NCI-H1092 treated with DMSO at 0.1 percent for 48 hours (cell line): Measurements from ENCODE around the gene PDK2.

Experiments used
- DNase-seq: peaks from one replicate; lab custom pipeline; 2025; lab: John Stamatoyannopoulos, UW

Gene PDK2

GRCh38 chr17:50149417-50150353 is 54.5 kb downstream of the PDK2 start:
- peak; percentile 46 for DNase-seq

GRCh38 chr17:50150354-50151040 is 55.3 kb downstream of the PDK2 start, which contains the start of gene PPP1R9B:
Gene PPP1R9B, minus strand, starts transcription at chr17:50150677. Its CDS starts 164 bp downstream, at chr17:50150513.
- no peak for DNase-seq

- DNase-seq: peak; percentile 80
Observed at GRCh38 chr17:50151041-50151936, 56.1 kb downstream of the PDK2 start.

DNA sequence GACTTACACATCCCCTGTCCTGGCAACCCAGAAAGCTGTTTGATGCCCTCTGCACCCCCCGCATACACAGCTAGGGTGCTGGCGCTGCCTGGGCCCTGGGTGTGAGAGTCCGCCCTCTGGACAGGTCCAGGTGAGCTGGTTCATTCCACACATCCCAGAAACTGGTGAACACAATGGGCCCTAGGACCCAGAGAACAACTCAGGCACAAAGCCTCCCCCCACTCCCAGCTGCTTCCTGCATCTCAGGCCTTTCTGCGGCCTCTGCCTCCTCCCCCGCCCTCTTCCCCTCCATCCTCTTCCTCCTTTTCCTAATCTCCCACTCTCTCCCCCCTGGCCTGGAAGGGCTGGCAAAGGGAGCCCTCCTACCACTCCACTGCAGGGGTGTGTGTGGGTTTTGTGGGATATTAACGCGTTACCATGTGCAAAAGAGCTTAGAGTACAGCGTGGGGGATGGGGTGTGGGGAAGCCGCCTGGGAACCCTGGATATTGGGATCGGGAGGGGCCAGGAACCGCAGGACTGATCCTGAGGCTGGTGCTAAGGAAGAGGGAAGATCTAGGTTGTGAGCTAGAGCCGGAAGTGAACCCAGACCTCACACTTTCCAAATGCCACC is 56.9 kb downstream of the PDK2 start:
- DNase-seq: peak; percentile 82

DNA sequence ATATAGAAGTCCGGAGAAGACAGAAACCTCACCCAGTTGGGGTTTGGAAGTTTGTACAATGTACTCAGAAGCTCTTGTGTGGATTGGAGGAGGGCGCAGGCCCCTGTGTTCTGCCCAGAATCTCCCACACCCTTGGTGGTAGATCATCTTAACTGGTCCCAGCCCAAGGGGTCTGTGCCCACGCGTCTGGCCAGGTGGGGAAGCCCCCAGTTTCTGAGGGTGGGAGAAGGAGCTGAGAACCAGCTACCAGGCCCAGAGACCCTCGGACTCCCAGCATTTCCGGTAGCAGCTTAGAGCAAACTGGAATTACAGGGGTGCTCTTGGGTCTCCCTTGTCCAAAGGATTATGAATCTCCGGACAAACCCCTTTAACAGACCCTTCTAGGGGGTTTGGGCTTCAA is 57.6 kb downstream of the PDK2 start:
- DNase-seq: no peak

- DNase-seq: no peak
Observed at GRCh38 chr17:50153650-50154575, 58.8 kb downstream of the PDK2 start.

- DNase-seq: no peak
Observed at GRCh38 chr17:50154604-50155003, 59.5 kb downstream of the PDK2 start.

GRCh38 chr17:50155115-50155819 is 60.1 kb downstream of the PDK2 start:
- DNase-seq: no peak

DNA sequence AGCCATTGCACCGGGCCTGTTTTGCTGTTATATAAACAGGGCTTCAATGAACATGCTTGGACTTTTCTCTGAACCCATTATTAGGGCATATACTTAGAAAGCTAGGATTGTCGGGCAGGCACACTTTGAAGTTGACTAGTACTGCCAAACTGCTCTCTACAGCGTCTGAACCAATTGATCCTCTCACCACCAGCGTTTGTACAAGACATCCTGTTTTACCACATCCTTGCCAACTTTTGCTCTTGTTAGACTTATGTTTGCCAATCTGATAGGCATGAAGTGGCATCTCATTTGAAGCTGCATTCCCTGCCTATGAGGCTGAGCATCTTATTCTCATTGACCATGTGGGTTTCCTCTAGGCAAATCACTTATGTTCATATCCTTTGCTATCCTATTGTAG is 62.7 kb downstream of the PDK2 start:
- no peak for DNase-seq

DNA sequence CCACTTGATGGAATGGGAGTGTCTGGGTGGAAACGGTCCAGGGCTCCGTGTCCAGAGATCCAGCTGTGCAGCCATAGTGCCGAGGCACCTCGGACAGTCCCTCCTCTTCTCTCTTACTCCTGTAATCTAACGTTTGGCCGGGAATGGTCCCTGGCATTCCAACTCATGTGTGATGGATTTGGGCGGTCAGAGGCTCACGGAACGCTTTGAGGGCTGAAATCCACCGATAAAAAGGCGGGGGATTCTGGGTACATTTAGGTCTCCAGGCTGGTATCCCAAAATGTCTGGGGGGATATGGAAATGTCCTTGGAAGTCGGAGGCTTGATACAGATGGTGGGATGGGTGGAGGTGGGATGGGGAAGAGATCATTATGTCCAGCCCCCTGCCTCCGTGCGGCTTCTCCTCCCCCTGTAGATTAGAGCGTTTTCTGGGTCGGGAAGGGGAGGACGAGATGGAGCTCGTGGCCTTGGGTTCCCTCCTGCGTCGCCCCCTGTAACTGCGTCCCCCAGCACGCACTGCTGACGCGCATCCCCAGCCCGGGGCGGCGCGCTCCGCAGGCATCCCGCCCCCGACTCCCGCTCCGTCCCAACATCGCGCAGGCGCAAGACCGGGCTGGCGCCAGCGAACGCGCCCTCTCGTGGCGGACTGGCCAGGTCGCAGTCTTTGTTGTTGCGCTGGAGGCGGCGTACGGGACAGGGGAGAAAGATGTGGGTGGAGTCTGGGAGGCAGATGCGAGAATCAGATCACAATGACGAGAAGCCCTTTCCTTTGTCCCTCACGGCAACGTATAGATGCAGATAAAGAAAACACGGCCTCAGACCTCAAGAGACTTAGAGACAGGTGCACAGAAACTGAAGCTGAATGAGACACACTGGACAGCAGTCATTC is 66.1 kb downstream of the PDK2 start:
- peak; percentile 86 for DNase-seq
